IPS DF 6.9 (cell line): ENCODE measurements around the gene CDR2L.
A peak's percentile ranks its signal among the peaks of the same experiment; 100 is the strongest.
"Not testable (repeated sequence)": the region's sequence is repeated elsewhere in the genome, so short reads cannot be mapped to it uniquely, and the experiment has no call there.

Experiments
- DNase-seq: peaks from one replicate; pipeline ENCODE4 v3.0.0-alpha.2; 2013; ENCODE audit warnings: low read depth, low spot score
- H3K27ac ChIP-seq: one replicate; pipeline ENCODE4 v1.5.1; 2013; ENCODE audit warnings: low read length, control low read depth
- H3K27me3 ChIP-seq: 2 replicates; pipeline ENCODE4 v1.6.1; 2013; ENCODE audit warnings: mild to moderate bottlenecking, low read length; ENCODE audit not compliant: control insufficient read depth, insufficient read depth
- H3K36me3 ChIP-seq: 2 replicates; pipeline ENCODE4 v1.6.1; 2013; ENCODE audit warnings: low read length; ENCODE audit not compliant: control insufficient read depth, insufficient read depth
- H3K4me1 ChIP-seq: 2 replicates; pipeline ENCODE4 v1.6.1; 2013; ENCODE audit warnings: low read length; ENCODE audit not compliant: control insufficient read depth, insufficient read depth
- H3K4me3 ChIP-seq: 2 replicates; pipeline ENCODE4 v1.5.1; 2013; ENCODE audit warnings: mild to moderate bottlenecking, low read length
- H3K9me3 ChIP-seq: 2 replicates; pipeline ENCODE4 v1.6.1; 2013; ENCODE audit warnings: low read length, inconsistent platforms; ENCODE audit not compliant: control insufficient read depth, insufficient read depth
- WGBS: extraction: QIAGEN DNeasy Blood & Tissue Kit; methylation state at CpG from one replicate; pipeline ENCODE4 v1.1.7; 2013; ENCODE audit warnings: mixed read lengths, missing lambda C conversion rate; ENCODE audit not compliant: insufficient read length, insufficient coverage; 5-methylcytosine and 5-hydroxymethylcytosine counted together

CDR2L gene

DNA sequence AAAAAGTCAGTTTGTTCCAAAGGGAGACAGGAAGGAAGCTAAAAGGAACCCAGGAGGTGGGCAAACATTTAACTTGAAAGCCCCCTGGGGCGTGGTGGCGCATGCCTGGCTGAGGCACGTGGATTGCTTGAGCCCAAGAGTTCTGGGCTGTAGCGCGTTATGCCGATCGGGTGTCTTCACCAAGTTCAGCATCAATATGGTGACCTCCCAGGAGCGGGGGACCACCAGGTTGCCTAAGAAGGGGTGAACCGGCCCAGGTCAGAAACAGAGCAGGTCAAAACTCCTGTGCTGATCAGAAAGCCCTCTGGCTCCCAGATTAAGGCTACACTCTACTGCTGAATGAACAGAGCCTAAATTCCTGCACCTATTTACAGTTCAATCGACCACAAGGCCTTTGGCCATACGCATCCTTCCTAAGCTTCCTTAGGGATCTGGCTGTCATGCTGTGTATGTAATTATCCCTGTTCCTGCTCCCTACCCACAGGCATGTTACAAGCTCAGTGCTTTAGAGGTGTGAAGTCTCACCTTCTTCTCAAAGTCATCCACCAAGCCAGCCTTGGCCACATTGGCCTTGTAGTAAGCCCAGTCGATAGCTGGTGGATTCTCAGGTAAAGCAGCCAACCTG, 54.3 kb downstream of the CDR2L start:
- peaks cover 10% of the 10 kb centered on the region; the same call in 1 of the 2 replicates for H3K36me3 ChIP-seq
- no peak overlapping the region for H3K4me3 ChIP-seq
- WGBS = no CpG with 5 or more reads among the region's 12 CpGs
- no peak for DNase-seq
- H3K27ac ChIP-seq = no peak overlapping the region
- H3K27me3 ChIP-seq = no peaks in the 10 kb centered on the region
- no peaks in the 10 kb centered on the region for H3K4me1 ChIP-seq
- H3K9me3 ChIP-seq = no peaks in the 10 kb centered on the region

- not testable (repeated sequence) for H3K4me1 ChIP-seq, H3K27me3 ChIP-seq, H3K4me3 ChIP-seq, H3K9me3 ChIP-seq, DNase-seq, H3K27ac ChIP-seq, H3K36me3 ChIP-seq
- WGBS = no CpG with 5 or more reads among the region's 5 CpGs
Measured at GRCh38 chr17:75043789-75044188, 56.4 kb downstream of the CDR2L start.

GRCh38 chr17:75044716-75045115, 57.3 kb downstream of the CDR2L start:
- no CpG with 5 or more reads among the region's 7 CpGs for WGBS
- Histone ChIP-seq H3K36me3 (peaks cover 8% of the 10 kb centered on the region; the same call in 1 of the 2 replicates), H3K27ac (no peak overlapping the region), H3K4me3 (no peak overlapping the region), H3K4me1 (no peaks in the 10 kb centered on the region), H3K27me3 (no peaks in the 10 kb centered on the region), H3K9me3 (no peaks in the 10 kb centered on the region)
- no peak for DNase-seq

DNA sequence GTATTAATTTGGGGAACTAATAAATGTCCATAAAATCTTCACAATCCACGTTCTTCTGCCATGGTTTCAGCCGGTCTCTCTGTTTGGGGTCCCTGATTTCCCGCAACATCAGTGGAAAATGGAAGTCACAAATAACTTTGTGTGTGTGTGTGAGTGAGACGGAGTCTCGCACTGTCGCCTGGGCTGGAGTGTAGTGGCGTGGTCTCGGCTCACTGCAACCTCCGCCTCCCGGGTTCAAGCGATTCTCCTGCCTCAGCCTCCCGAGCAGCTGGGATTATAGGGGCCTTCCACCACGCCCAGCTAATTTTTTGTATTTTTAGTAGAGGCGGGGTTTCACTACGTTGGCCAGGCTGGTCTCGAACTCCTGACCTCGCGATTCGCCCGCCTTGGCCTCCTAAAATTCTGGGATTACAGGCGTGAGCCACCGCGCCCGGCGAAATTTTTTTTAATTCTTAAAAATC, 58.5 kb downstream of the CDR2L start:
- not testable (repeated sequence) for H3K27ac ChIP-seq, H3K4me1 ChIP-seq, H3K27me3 ChIP-seq, H3K36me3 ChIP-seq, DNase-seq, H3K9me3 ChIP-seq
- no CpG with 5 or more reads among the region's 25 CpGs for WGBS
- peak overlapping the region; percentile 100; the same call in 1 of the 2 replicates for H3K4me3 ChIP-seq

- H3K4me3 ChIP-seq = peak within 1 kb of the TSS; percentile 100
- DNase-seq = peak; percentile 91
- no peaks in the 10 kb centered on the region for H3K4me1 ChIP-seq
- H3K36me3 ChIP-seq = peaks cover 7% of the 10 kb centered on the region; the same call in 1 of the 2 replicates
- no peaks in the 10 kb centered on the region for H3K9me3 ChIP-seq
- H3K27ac ChIP-seq = no peak within 1 kb of the TSS
- WGBS = no CpG with 5 or more reads among the region's 72 CpGs
- H3K27me3 ChIP-seq = no peaks in the 10 kb centered on the region
Measured at GRCh38 chr17:75046407-75047289, 59.2 kb downstream of the CDR2L start, which contains the start of the genes ATP5PD and KCTD2. ATP5PD (minus strand) TSS chr17:75046969; CDS start chr17:75042650, 4,319 bp downstream. KCTD2 (plus strand) TSS chr17:75047225; CDS start chr17:75047251, 26 bp downstream.

DNA sequence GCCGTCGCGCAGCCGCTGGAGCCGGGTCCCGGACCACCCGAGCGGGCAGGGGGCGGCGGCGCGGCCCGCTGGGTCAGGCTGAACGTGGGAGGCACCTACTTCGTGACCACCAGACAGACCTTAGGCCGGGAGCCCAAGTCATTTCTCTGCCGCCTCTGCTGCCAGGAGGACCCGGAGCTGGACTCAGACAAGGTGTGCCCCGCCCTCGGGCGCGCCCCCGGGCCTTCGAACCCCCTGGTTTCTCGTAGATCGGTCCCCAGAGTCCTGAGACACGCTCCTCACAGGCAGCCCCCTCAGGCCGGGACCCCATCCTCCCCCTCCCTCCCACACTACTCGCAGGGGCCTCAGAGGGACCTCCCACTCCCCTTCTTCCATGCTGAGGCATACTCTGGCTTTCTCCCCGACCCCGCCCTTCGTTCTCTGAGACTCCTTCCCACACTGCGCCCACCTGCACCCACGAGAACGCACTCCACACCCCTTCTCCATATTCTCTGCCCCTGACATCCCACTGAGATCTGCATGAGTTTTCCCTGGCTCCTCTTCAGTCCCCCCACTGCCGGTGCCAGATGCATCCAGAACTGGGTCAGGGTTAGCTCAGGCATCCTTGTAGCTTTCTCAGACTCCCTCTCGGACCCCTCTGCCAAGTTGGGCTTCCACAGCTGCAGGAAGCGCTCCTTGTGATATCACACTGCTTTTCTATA, 60.1 kb downstream of the CDR2L start:
- Histone ChIP-seq H3K36me3 (peaks cover 2% of the 10 kb centered on the region; the same call in 1 of the 2 replicates), H3K27me3 (no peaks in the 10 kb centered on the region), H3K9me3 (no peaks in the 10 kb centered on the region), H3K4me1 (no peaks in the 10 kb centered on the region), H3K4me3 (peak overlapping the region; percentile 100), H3K27ac (no peak overlapping the region)
- WGBS = no CpG with 5 or more reads among the region's 38 CpGs
- no peak for DNase-seq

DNA sequence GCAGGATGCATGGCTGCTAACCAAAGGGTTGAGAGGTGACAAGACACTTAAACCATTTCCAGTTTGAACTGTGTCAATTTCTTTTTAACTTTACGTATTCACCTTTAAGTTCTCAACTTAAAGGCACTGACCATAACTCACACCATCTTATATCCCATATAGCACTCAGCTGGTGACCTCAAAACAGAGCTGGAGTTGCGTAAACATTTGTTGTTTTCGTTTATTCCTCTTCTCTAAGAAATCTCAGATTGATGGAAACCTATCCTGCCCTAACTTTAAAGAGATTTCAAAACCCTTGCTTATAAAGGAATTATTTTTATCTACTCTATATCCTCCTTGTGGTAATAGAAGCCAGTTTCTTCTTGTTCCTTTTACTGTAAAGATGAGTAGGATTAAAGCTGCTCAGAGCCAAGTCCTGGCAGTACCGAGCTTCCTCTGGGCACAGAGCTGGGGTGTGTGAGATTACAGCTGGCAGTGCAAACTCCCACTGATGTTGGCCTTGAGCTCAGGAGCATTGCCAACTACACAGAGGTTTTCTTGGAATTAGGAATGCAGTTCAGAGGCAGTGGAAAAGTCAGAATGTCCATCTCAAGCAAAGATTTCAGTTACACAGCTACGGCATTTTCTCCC, 60.9 kb downstream of the CDR2L start:
- no CpG with 5 or more reads among the region's 5 CpGs for WGBS
- Histone ChIP-seq H3K27me3 (no peaks in the 10 kb centered on the region), H3K4me3 (no peak overlapping the region; the same call in 1 of the 2 replicates), H3K9me3 (no peaks in the 10 kb centered on the region), H3K36me3 (peaks cover 8% of the 10 kb centered on the region; the same call in 1 of the 2 replicates), H3K4me1 (no peaks in the 10 kb centered on the region), H3K27ac (no peak overlapping the region)
- no peak for DNase-seq

DNA sequence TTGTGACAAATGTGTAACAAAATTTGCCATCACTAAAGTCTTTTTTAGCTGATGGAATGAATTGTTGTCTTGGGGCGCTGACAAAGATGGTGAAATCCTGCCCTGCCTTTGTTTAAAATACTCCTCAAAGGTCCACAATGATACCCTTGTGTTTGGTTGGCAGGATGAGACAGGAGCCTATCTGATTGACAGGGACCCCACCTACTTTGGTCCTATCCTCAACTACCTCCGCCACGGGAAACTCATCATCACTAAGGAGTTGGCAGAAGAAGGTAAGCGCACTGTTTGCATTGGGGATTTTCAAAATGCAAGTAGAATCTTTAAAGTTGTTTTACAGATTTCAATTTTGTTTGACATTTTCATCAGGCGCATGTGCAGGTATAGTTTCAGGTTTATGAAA, 61.6 kb downstream of the CDR2L start:
- no peak overlapping the region for H3K4me3 ChIP-seq
- no peaks in the 10 kb centered on the region for H3K4me1 ChIP-seq
- DNase-seq = no peak
- no peaks in the 10 kb centered on the region for H3K27me3 ChIP-seq
- no peak overlapping the region for H3K27ac ChIP-seq
- H3K9me3 ChIP-seq = no peaks in the 10 kb centered on the region
- no CpG with 5 or more reads among the region's 5 CpGs for WGBS
- H3K36me3 ChIP-seq = peaks cover 11% of the 10 kb centered on the region; the same call in 1 of the 2 replicates

- Histone ChIP-seq H3K4me1 (no peaks in the 10 kb centered on the region), H3K36me3 (peaks cover 13% of the 10 kb centered on the region; the same call in 1 of the 2 replicates)
Measured at GRCh38 chr17:75049706-75050105, 62.3 kb downstream of the CDR2L start.

GRCh38 chr17:75051941-75052340, 64.5 kb downstream of the CDR2L start:
- peaks cover 13% of the 10 kb centered on the region; the same call in 1 of the 2 replicates for H3K36me3 ChIP-seq
- H3K27me3 ChIP-seq = no peaks in the 10 kb centered on the region
- no peak overlapping the region for H3K27ac ChIP-seq
- no CpG with 5 or more reads among the region's 2 CpGs for WGBS
- no peaks in the 10 kb centered on the region for H3K9me3 ChIP-seq
- H3K4me1 ChIP-seq = no peaks in the 10 kb centered on the region
- H3K4me3 ChIP-seq = no peak overlapping the region
- no peak for DNase-seq

More at GRCh38 chr17:75049706-75050105, 62.3 kb downstream of the CDR2L start:
- H3K27ac ChIP-seq = no peak overlapping the region
- H3K9me3 ChIP-seq = no peaks in the 10 kb centered on the region
- no peaks in the 10 kb centered on the region for H3K27me3 ChIP-seq
- DNase-seq = no peak
- no peak overlapping the region for H3K4me3 ChIP-seq
